ENCODE data around the gene FEZF1. TPM values are rescaled to one million over a fixed set of nuclear protein-coding genes. Genes with fewer than 3 reads are reported as not detected.

Gene FEZF1
- total and polyA plus RNA-seq, 2 of the 4 experiments (the other 2 are of a cell fraction): not detected

- Histone ChIP-seq H4K91ac (ENCODE audit: insufficient read depth, low read depth, low read length) (no peak overlapping the region), H4K5ac (ENCODE audit: low read depth, low read length) (no peak overlapping the region), H4K20me1 (ENCODE audit: insufficient read depth, low read length) (no peaks in the 10 kb centered on the region), H3K4ac (ENCODE audit: low read depth, low read length) (no peak overlapping the region), H3K36me3 (ENCODE audit: control insufficient read depth, insufficient read depth, low read length) (no peaks in the 10 kb centered on the region), H3K4me2 (ENCODE audit: low read depth, low read length) (no peak overlapping the region), H2BK15ac (ENCODE audit: low read depth, low read length) (no peak overlapping the region), H3K4me1 (ENCODE audit: control insufficient read depth, insufficient read depth, low read length) (no peaks in the 10 kb centered on the region), H3K23ac (ENCODE audit: low read depth, low read length) (no peak overlapping the region), H2BK120ac (ENCODE audit: low read depth, low read length) (no peak overlapping the region), H4K8ac (ENCODE audit: low read depth in 2 of 2, low read length in 2 of 2) (no peak overlapping the region), H3K56ac (ENCODE audit: extremely low read depth, insufficient read depth, low read length) (no peak overlapping the region), H2AK5ac (ENCODE audit: low read depth, low read length) (no peak overlapping the region), H3K79me1 (ENCODE audit: low read depth in 1 of 2, low read length in 2 of 2) (no peaks in the 10 kb centered on the region), H3K14ac (replicated peaks; ENCODE audit: low read depth, low read length) (no peak overlapping the region), H2AK9ac (replicated peaks; ENCODE audit: low read depth, low read length, poor library complexity) (no peak overlapping the region), H3K27me3 (ENCODE audit: control insufficient read depth, insufficient read depth, low read length) (no peaks in the 10 kb centered on the region), H2AFZ (replicated peaks; ENCODE audit: low read length, poor library complexity) (no peak overlapping the region), H3K9ac (ENCODE audit: low read depth, low read length) (no peak overlapping the region), H3K9me1 (ENCODE audit: insufficient read depth, low read length) (no peaks in the 10 kb centered on the region), H3K27ac (ENCODE audit: insufficient read depth, low read length) (no peak overlapping the region), H3K18ac (ENCODE audit: low read depth, low read length) (no peak overlapping the region), H3K4me3 (ENCODE audit: insufficient read depth, low read depth, low read length) (no peak overlapping the region), H2BK20ac (ENCODE audit: low read depth, low read length) (no peak overlapping the region), H2BK5ac (ENCODE audit: low read depth, low read length, poor library complexity, severe bottlenecking) (no peak overlapping the region), H3K9me3 (ENCODE audit: control insufficient read depth, insufficient read depth, low read length) (no peaks in the 10 kb centered on the region)
- no peak for DNase-seq
- ATAC-seq (ENCODE audit: low read depth): no peak
- ChIA-PET POLR2A (ENCODE audit: unreplicated experiment) (no interaction called here), CTCF (no interaction called here)
- intact Hi-C loops (cut with micrococcal nuclease): no loop called here
- dilution Hi-C loops (cut with HindIII; ENCODE audit: low sequenced_read_pairs, unreplicated experiment): no loop called here
- TF ChIP-seq MAZ (IDR thresholded peaks at IDR 0.05; ENCODE audit: borderline replicate concordance, low read depth, low read length) (no peak), CEBPB (IDR thresholded peaks at IDR 0.05; ENCODE audit: low read depth, low read length) (no peak), BHLHE40 (IDR thresholded peaks at IDR 0.05; ENCODE audit: low read depth, low read length) (no peak)
- no CpG with 5 or more reads among the region's 1 CpG for WGBS, 2 experiments (ENCODE audit: extremely low coverage in 2 of 2, insufficient read length in 1 of 2)
- BruUV-seq (replicated peaks): no TSS peak
- in situ Hi-C loops (cut with MboI; ENCODE audit: low sequenced_read_pairs): no loop called here
These were observed 14.1 kb downstream of the FEZF1 start for GRCh38 chr7:122290476-122290875.

Measured in IMR-90 (cell line).